ENCODE data around the gene PSME3. TPM values are rescaled to one million over a fixed set of nuclear protein-coding genes. Genes with fewer than 3 reads are reported as not detected.

PSME3 gene
- total and polyA plus RNA-seq, 2 of the 13 experiments (the other 11 are each of a cell fraction or from before 2014, with no cell fraction given), result 66.3 to 135 TPM

DNA sequence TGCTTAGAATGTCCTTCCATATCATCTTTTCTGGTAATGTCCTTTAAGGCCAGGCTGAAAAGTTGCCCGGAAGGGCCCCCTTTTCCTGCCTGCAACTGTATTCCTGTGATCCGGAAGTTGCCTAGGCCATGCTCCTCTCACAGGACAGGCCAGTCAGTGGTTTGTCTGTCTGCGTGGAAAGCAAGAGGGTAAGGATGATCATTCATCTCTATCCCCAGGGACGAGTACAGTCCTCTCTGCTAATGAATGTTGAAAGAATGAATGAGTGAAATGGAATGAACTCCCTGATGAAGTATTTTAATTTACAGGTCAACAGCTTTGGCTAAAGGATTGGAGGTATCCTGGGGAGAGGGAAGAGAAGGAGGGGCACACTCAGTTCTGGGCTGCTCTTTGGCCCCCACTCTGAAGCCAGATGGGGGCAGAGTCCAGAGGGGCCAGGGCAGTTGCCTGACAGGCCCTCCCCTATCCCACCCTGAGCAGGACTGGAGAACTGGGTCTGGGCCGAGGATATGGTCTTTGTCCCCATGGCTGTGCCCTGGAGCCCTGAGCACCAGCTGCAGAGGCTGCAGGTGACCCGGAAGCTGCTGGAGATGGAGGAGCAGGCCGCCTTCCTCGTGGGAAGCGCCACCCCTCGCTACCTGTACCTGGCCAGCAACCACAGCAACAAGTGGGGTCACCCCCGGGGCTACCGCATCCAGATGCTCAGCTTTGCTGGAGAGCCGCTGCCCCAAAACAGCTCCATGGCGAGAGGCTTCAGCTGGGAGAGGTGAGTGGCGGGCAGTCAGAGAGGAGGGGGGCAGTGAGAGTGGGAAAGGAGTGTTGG, 21.0 kb downstream of the PSME3 start (continued):
- TF ChIP-seq, protein P1, sequence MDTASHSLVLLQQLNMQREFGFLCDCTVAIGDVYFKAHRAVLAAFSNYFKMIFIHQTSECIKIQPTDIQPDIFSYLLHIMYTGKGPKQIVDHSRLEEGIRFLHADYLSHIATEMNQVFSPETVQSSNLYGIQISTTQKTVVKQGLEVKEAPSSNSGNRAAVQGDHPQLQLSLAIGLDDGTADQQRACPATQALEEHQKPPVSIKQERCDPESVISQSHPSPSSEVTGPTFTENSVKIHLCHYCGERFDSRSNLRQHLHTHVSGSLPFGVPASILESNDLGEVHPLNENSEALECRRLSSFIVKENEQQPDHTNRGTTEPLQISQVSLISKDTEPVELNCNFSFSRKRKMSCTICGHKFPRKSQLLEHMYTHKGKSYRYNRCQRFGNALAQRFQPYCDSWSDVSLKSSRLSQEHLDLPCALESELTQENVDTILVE (CRISPR knock-in tag; IDR thresholded peaks at IDR 0.05), result peak; percentile 36; the same call in 1 of the 2 replicates
- TF ChIP-seq CENPX (CRISPR knock-in tag; IDR thresholded peaks at IDR 0.05) (no peak), TSC22D2 (CRISPR knock-in tag; IDR thresholded peaks at IDR 0.05; ENCODE audit: borderline replicate concordance) (0 out of 2 replicates have a peak, but pooled peaks have one; percentile 42), SAP130 (CRISPR knock-in tag; IDR thresholded peaks at IDR 0.05; ENCODE audit: low read depth) (peak; percentile 64), PHF5A (CRISPR knock-in tag; IDR thresholded peaks at IDR 0.05; ENCODE audit: low read depth, unreplicated experiment) (no peak), CCAR2 (optimal IDR thresholded peaks at IDR 0.05; ENCODE audit: low read depth, low read length) (peak; percentile 47), GTF3A (CRISPR knock-in tag; conservative IDR thresholded peaks at IDR 0.05) (0 out of 2 replicates have a peak, but pooled peaks have one; percentile 51), ZNF619 (CRISPR knock-in tag; IDR thresholded peaks at IDR 0.05) (peak; percentile 67; the same call in 1 of the 2 replicates), MXI1 (IDR thresholded peaks at IDR 0.05; ENCODE audit: borderline replicate concordance, low read depth, low read length) (peak; percentile 3; the same call in 1 of the 3 replicates)
- TF ChIP-seq, protein P2, sequence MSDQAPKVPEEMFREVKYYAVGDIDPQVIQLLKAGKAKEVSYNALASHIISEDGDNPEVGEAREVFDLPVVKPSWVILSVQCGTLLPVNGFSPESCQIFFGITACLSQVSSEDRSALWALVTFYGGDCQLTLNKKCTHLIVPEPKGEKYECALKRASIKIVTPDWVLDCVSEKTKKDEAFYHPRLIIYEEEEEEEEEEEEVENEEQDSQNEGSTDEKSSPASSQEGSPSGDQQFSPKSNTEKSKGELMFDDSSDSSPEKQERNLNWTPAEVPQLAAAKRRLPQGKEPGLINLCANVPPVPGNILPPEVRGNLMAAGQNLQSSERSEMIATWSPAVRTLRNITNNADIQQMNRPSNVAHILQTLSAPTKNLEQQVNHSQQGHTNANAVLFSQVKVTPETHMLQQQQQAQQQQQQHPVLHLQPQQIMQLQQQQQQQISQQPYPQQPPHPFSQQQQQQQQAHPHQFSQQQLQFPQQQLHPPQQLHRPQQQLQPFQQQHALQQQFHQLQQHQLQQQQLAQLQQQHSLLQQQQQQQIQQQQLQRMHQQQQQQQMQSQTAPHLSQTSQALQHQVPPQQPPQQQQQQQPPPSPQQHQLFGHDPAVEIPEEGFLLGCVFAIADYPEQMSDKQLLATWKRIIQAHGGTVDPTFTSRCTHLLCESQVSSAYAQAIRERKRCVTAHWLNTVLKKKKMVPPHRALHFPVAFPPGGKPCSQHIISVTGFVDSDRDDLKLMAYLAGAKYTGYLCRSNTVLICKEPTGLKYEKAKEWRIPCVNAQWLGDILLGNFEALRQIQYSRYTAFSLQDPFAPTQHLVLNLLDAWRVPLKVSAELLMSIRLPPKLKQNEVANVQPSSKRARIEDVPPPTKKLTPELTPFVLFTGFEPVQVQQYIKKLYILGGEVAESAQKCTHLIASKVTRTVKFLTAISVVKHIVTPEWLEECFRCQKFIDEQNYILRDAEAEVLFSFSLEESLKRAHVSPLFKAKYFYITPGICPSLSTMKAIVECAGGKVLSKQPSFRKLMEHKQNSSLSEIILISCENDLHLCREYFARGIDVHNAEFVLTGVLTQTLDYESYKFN (CRISPR knock-in tag; conservative IDR thresholded peaks at IDR 0.05), result peak; percentile 95
- TF ChIP-seq, protein P3, sequence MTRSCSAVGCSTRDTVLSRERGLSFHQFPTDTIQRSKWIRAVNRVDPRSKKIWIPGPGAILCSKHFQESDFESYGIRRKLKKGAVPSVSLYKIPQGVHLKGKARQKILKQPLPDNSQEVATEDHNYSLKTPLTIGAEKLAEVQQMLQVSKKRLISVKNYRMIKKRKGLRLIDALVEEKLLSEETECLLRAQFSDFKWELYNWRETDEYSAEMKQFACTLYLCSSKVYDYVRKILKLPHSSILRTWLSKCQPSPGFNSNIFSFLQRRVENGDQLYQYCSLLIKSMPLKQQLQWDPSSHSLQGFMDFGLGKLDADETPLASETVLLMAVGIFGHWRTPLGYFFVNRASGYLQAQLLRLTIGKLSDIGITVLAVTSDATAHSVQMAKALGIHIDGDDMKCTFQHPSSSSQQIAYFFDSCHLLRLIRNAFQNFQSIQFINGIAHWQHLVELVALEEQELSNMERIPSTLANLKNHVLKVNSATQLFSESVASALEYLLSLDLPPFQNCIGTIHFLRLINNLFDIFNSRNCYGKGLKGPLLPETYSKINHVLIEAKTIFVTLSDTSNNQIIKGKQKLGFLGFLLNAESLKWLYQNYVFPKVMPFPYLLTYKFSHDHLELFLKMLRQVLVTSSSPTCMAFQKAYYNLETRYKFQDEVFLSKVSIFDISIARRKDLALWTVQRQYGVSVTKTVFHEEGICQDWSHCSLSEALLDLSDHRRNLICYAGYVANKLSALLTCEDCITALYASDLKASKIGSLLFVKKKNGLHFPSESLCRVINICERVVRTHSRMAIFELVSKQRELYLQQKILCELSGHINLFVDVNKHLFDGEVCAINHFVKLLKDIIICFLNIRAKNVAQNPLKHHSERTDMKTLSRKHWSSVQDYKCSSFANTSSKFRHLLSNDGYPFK (CRISPR knock-in tag; IDR thresholded peaks at IDR 0.05; ENCODE audit: borderline replicate concordance), result peak; percentile 48; the same call in 1 of the 2 replicates
- TF ChIP-seq, protein P4, sequence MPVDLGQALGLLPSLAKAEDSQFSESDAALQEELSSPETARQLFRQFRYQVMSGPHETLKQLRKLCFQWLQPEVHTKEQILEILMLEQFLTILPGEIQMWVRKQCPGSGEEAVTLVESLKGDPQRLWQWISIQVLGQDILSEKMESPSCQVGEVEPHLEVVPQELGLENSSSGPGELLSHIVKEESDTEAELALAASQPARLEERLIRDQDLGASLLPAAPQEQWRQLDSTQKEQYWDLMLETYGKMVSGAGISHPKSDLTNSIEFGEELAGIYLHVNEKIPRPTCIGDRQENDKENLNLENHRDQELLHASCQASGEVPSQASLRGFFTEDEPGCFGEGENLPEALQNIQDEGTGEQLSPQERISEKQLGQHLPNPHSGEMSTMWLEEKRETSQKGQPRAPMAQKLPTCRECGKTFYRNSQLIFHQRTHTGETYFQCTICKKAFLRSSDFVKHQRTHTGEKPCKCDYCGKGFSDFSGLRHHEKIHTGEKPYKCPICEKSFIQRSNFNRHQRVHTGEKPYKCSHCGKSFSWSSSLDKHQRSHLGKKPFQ (CRISPR knock-in tag; IDR thresholded peaks at IDR 0.05; ENCODE audit: insufficient replicate concordance), result peak; percentile 68
- TF ChIP-seq, protein P5, sequence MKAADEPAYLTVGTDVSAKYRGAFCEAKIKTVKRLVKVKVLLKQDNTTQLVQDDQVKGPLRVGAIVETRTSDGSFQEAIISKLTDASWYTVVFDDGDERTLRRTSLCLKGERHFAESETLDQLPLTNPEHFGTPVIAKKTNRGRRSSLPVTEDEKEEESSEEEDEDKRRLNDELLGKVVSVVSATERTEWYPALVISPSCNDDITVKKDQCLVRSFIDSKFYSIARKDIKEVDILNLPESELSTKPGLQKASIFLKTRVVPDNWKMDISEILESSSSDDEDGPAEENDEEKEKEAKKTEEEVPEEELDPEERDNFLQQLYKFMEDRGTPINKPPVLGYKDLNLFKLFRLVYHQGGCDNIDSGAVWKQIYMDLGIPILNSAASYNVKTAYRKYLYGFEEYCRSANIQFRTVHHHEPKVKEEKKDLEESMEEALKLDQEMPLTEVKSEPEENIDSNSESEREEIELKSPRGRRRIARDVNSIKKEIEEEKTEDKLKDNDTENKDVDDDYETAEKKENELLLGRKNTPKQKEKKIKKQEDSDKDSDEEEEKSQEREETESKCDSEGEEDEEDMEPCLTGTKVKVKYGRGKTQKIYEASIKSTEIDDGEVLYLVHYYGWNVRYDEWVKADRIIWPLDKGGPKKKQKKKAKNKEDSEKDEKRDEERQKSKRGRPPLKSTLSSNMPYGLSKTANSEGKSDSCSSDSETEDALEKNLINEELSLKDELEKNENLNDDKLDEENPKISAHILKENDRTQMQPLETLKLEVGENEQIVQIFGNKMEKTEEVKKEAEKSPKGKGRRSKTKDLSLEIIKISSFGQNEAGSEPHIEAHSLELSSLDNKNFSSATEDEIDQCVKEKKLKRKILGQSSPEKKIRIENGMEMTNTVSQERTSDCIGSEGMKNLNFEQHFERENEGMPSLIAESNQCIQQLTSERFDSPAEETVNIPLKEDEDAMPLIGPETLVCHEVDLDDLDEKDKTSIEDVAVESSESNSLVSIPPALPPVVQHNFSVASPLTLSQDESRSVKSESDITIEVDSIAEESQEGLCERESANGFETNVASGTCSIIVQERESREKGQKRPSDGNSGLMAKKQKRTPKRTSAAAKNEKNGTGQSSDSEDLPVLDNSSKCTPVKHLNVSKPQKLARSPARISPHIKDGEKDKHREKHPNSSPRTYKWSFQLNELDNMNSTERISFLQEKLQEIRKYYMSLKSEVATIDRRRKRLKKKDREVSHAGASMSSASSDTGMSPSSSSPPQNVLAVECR (CRISPR knock-in tag; IDR thresholded peaks at IDR 0.05; ENCODE audit: borderline replicate concordance), result peak; percentile 78

All from HepG2 (cell line).